ENCODE measurements around the gene ARL14EP. TPM values are rescaled to one million over a fixed set of nuclear protein-coding genes. Genes with fewer than 3 reads are reported as not detected.
A peak's percentile ranks its signal among the peaks of the same experiment; 100 is the strongest.

ARL14EP gene
- 38.9 TPM for total RNA-seq
- long read RNA-seq, transcript ARL14EP-201 (4 exons, 2,430 nt): major isoform, 32 of 33 reads
- long read RNA-seq, partial matches to known transcripts: 0 of 33 reads
- long read RNA-seq, other reads (novel, unspliced or antisense): 1 of 33 reads

- DNase-seq (ENCODE audit: missing footprints): peak; percentile 95
- intact Hi-C loops (cut with DNase I): no loop called here
- ATAC-seq: peak; percentile 99
Measured at GRCh38 chr11:30322826-30323710, at the start of gene ARL14EP. ARL14EP (plus strand) TSS chr11:30323104; CDS start chr11:30330949, 7,845 bp downstream.

- ATAC-seq (no peak), DNase-seq (ENCODE audit: missing footprints) (no peak)
- intact Hi-C loops (cut with DNase I): no loop called here
Measured at GRCh38 chr11:30277176-30277575, 45.7 kb upstream of the ARL14EP start.

GRCh38 chr11:30279796-30280195 is 43.1 kb upstream of the ARL14EP start:
- intact Hi-C loops (cut with DNase I): no loop called here
- ATAC-seq: no peak
- DNase-seq (ENCODE audit: missing footprints): no peak

- DNase-seq (ENCODE audit: missing footprints) (peak; percentile 49), ATAC-seq (no peak)
- intact Hi-C loops (cut with DNase I): no loop called here
Measured at GRCh38 chr11:30281476-30282288, 41.2 kb upstream of the ARL14EP start.

GRCh38 chr11:30282289-30282631 is 40.6 kb upstream of the ARL14EP start:
- intact Hi-C loops (cut with DNase I): no loop called here
- ATAC-seq (no peak), DNase-seq (ENCODE audit: missing footprints) (no peak)

- intact Hi-C loops (cut with DNase I): no loop called here
- DNase-seq (ENCODE audit: missing footprints) (no peak), ATAC-seq (no peak)
Measured at GRCh38 chr11:30284836-30285235, 38.1 kb upstream of the ARL14EP start.

GRCh38 chr11:30285416-30286121 is 37.3 kb upstream of the ARL14EP start:
- ATAC-seq (no peak), DNase-seq (ENCODE audit: missing footprints) (no peak)
- intact Hi-C loops (cut with DNase I): no loop called here

- intact Hi-C loops (cut with DNase I): no loop called here
- DNase-seq (ENCODE audit: missing footprints) (no peak), ATAC-seq (no peak)
Measured at GRCh38 chr11:30291331-30291730, 31.6 kb upstream of the ARL14EP start.

GRCh38 chr11:30292545-30292944 is 30.4 kb upstream of the ARL14EP start:
- DNase-seq (ENCODE audit: missing footprints): no peak
- ATAC-seq: no peak
- intact Hi-C loops (cut with DNase I): no loop called here

- intact Hi-C loops (cut with DNase I): no loop called here
- ATAC-seq (no peak), DNase-seq (ENCODE audit: missing footprints) (no peak)
Measured at GRCh38 chr11:30295178-30295885, 27.6 kb upstream of the ARL14EP start.

- no peak for ATAC-seq
- DNase-seq (ENCODE audit: missing footprints): no peak
- intact Hi-C loops (cut with DNase I): no loop called here
Measured at GRCh38 chr11:30304620-30305019, 18.3 kb upstream of the ARL14EP start.

- DNase-seq (ENCODE audit: missing footprints) (no peak), ATAC-seq (no peak)
- intact Hi-C loops (cut with DNase I): loop anchor here (10.0 kb wide), 1 partner anchor 176 kb away; no protein-coding TSS in a partner anchor
Measured at GRCh38 chr11:30310623-30311022, 12.3 kb upstream of the ARL14EP start.

- no peak for ATAC-seq
- intact Hi-C loops (cut with DNase I): loop anchor here (10.0 kb wide), 1 partner anchor 176 kb away; no protein-coding TSS in a partner anchor
- no peak for DNase-seq (ENCODE audit: missing footprints)
Measured at GRCh38 chr11:30311189-30311588, 11.7 kb upstream of the ARL14EP start.

- intact Hi-C loops (cut with DNase I): loop anchor here (10.0 kb wide), 1 partner anchor 177 kb away; no protein-coding TSS in a partner anchor
- no peak for DNase-seq (ENCODE audit: missing footprints)
- no peak for ATAC-seq
Measured at GRCh38 chr11:30312243-30312642, 10.7 kb upstream of the ARL14EP start.

- intact Hi-C loops (cut with DNase I): loop anchor here (10.0 kb wide), 1 partner anchor 179 kb away; no protein-coding TSS in a partner anchor
- no peak for DNase-seq (ENCODE audit: missing footprints)
Measured at GRCh38 chr11:30313580-30313979, 9.3 kb upstream of the ARL14EP start.

GRCh38 chr11:30314625-30315024 is 8.3 kb upstream of the ARL14EP start:
- intact Hi-C loops (cut with DNase I): loop anchor here (10.0 kb wide), 1 partner anchor 180 kb away; no protein-coding TSS in a partner anchor
- ATAC-seq (no peak), DNase-seq (ENCODE audit: missing footprints) (no peak)

More at GRCh38 chr11:30313580-30313979, 9.3 kb upstream of the ARL14EP start:
- ATAC-seq: no peak

- intact Hi-C loops (cut with DNase I): loop anchor here (10.0 kb wide), 1 partner anchor 181 kb away; no protein-coding TSS in a partner anchor
- DNase-seq (ENCODE audit: missing footprints): no peak
- no peak for ATAC-seq
Measured at GRCh38 chr11:30316237-30316636, 6.7 kb upstream of the ARL14EP start.

- no peak for ATAC-seq
- intact Hi-C loops (cut with DNase I): loop anchor here (10.0 kb wide), 1 partner anchor 182 kb away; no protein-coding TSS in a partner anchor
- DNase-seq (ENCODE audit: missing footprints): no peak
Measured at GRCh38 chr11:30317030-30317429, 5.9 kb upstream of the ARL14EP start.

Data from Right ventricle myocardium inferior (tissue), 1 donor.